ENCODE results near the gene RETREG1.
"Not testable (repeated sequence)": the region's sequence is repeated elsewhere in the genome, so short reads cannot be mapped to it uniquely, and the experiment has no call there.

Gene RETREG1

DNA sequence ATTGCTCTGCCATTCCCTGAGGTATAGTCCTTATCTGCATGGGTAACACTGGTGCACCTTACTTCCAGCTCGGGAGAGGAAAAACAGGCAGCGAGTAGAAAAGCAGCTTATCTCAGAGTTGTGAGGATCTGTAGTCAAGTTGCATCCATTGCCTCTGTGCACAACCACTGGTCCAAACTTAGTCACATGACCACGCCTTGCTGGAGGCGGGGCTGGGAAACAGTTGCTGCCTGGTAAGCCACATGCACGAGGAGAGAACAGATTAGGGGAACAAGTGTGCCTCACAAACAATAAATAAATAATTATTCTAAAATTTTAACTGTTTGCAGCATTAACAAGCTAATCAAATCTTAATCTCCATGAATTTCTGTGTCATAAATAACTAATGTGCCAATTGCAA is 169.8 kb downstream of the RETREG1 start:
- Histone ChIP-seq H3K9me3 (ENCODE audit: low read length) (no peaks in the 10 kb centered on the region), H3F3A (ENCODE audit: insufficient read depth, low read length) (no peaks in the 10 kb centered on the region), H3K4me1 (ENCODE audit: insufficient read depth, low read length, severe bottlenecking) (no peaks in the 10 kb centered on the region), H3K4me3 (ENCODE audit: low read depth, low read length, poor library complexity, severe bottlenecking) (no peak overlapping the region), H3K9me2 (ENCODE audit: low read depth, low read length) (no peaks in the 10 kb centered on the region), H2AFZ (ENCODE audit: low read length) (no peak overlapping the region), H3K9ac (ENCODE audit: low read length) (no peak overlapping the region), H3K36me3 (ENCODE audit: insufficient read depth, low read length) (peaks cover 54% of the 10 kb centered on the region), H3K27ac (ENCODE audit: low read depth, low read length, poor library complexity, severe bottlenecking) (no peak overlapping the region), H3K79me2 (ENCODE audit: insufficient read depth, low read length) (no peaks in the 10 kb centered on the region), H3K4me2 (ENCODE audit: low read length) (no peak overlapping the region), H3K27me3 (ENCODE audit: insufficient read depth, low read length) (no peaks in the 10 kb centered on the region), H4K20me1 (ENCODE audit: insufficient read depth, low read length) (no peaks in the 10 kb centered on the region)
- no peak for TF ChIP-seq EZH2 (IDR thresholded peaks at IDR 0.05; ENCODE audit: borderline replicate concordance, low read length)
- TF ChIP-seq CTCF (IDR thresholded peaks at IDR 0.05; ENCODE audit: low read length): no peak

GRCh38 chr5:16437977-16438376 is 178.8 kb downstream of the RETREG1 start:
- Histone ChIP-seq H3F3A (ENCODE audit: insufficient read depth, low read length) (no peaks in the 10 kb centered on the region), H3K9me2 (ENCODE audit: low read depth, low read length) (no peaks in the 10 kb centered on the region), H3K36me3 (ENCODE audit: insufficient read depth, low read length) (no peaks in the 10 kb centered on the region), H3K4me2 (ENCODE audit: low read length) (no peak overlapping the region), H3K79me2 (ENCODE audit: insufficient read depth, low read length) (no peaks in the 10 kb centered on the region), H3K9ac (ENCODE audit: low read length) (no peak overlapping the region), H3K27me3 (ENCODE audit: insufficient read depth, low read length) (no peaks in the 10 kb centered on the region), H3K9me3 (ENCODE audit: low read length) (no peaks in the 10 kb centered on the region), H2AFZ (ENCODE audit: low read length) (no peak overlapping the region), H3K4me1 (ENCODE audit: insufficient read depth, low read length, severe bottlenecking) (no peaks in the 10 kb centered on the region), H3K4me3 (ENCODE audit: low read depth, low read length, poor library complexity, severe bottlenecking) (no peak overlapping the region), H4K20me1 (ENCODE audit: insufficient read depth, low read length) (no peaks in the 10 kb centered on the region), H3K27ac (ENCODE audit: low read depth, low read length, poor library complexity, severe bottlenecking) (no peak overlapping the region)
- no peak for TF ChIP-seq EZH2 (IDR thresholded peaks at IDR 0.05; ENCODE audit: borderline replicate concordance, low read length)
- no peak for TF ChIP-seq CTCF (IDR thresholded peaks at IDR 0.05; ENCODE audit: low read length)

GRCh38 chr5:16436065-16436682 is 180.6 kb downstream of the RETREG1 start:
- not testable (repeated sequence) for H3K27ac ChIP-seq (ENCODE audit: low read depth, low read length, poor library complexity, severe bottlenecking); H3K79me2 ChIP-seq (ENCODE audit: insufficient read depth, low read length); H4K20me1 ChIP-seq (ENCODE audit: insufficient read depth, low read length); H3K4me2 ChIP-seq (ENCODE audit: low read length); H3F3A ChIP-seq (ENCODE audit: insufficient read depth, low read length); H3K4me1 ChIP-seq (ENCODE audit: insufficient read depth, low read length, severe bottlenecking); H3K36me3 ChIP-seq (ENCODE audit: insufficient read depth, low read length); H3K9me2 ChIP-seq (ENCODE audit: low read depth, low read length); H3K9ac ChIP-seq (ENCODE audit: low read length); H3K27me3 ChIP-seq (ENCODE audit: insufficient read depth, low read length); H3K4me3 ChIP-seq (ENCODE audit: low read depth, low read length, poor library complexity, severe bottlenecking); H2AFZ ChIP-seq (ENCODE audit: low read length); H3K9me3 ChIP-seq (ENCODE audit: low read length)

DNA sequence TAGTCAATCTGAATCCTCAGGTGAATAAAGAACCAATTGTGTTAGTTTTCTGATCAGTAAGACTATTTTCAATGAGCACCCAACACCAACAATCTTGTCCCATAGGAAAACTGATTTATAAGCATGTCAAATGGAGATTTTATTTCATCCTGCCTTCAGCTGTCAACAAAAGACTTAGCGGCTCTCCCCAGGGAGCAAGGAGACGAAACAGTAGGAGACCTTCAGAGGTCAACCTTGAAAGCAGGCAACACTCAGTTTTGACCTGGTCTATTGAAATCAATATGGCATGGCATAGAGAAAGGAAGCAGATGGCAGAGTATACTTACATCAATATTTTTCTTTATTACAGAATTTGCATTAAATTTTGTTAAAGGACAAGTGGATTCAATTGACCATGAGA is 185.3 kb downstream of the RETREG1 start:
- Histone ChIP-seq H3K36me3 (ENCODE audit: insufficient read depth, low read length) (no peaks in the 10 kb centered on the region), H3K4me3 (ENCODE audit: low read depth, low read length, poor library complexity, severe bottlenecking) (no peak overlapping the region), H3K79me2 (ENCODE audit: insufficient read depth, low read length) (no peaks in the 10 kb centered on the region), H3K9me2 (ENCODE audit: low read depth, low read length) (no peaks in the 10 kb centered on the region), H3K27me3 (ENCODE audit: insufficient read depth, low read length) (no peaks in the 10 kb centered on the region), H4K20me1 (ENCODE audit: insufficient read depth, low read length) (no peaks in the 10 kb centered on the region), H3K9ac (ENCODE audit: low read length) (no peak overlapping the region), H2AFZ (ENCODE audit: low read length) (no peak overlapping the region), H3K4me2 (ENCODE audit: low read length) (no peak overlapping the region), H3K4me1 (ENCODE audit: insufficient read depth, low read length, severe bottlenecking) (no peaks in the 10 kb centered on the region), H3K9me3 (ENCODE audit: low read length) (no peaks in the 10 kb centered on the region), H3K27ac (ENCODE audit: low read depth, low read length, poor library complexity, severe bottlenecking) (no peak overlapping the region), H3F3A (ENCODE audit: insufficient read depth, low read length) (no peaks in the 10 kb centered on the region)
- TF ChIP-seq EZH2 (IDR thresholded peaks at IDR 0.05; ENCODE audit: borderline replicate concordance, low read length): no peak
